HG03045 (cell line): ENCODE results near the gene SLC38A4.
"Not testable (repeated sequence)": the region's sequence is repeated elsewhere in the genome, so short reads cannot be mapped to it uniquely, and the experiment has no call there.

Source experiments
- ATAC-seq: cut with Tn5 transposase; IDR thresholded peaks from one replicate; pipeline ENCODE4 v1.9.1; 2021; ENCODE audit warnings: mild to moderate bottlenecking, moderate library complexity; ENCODE audit not compliant: unreplicated experiment

Gene SLC38A4

GRCh38 chr12:46825591-46826414, at the start of gene SLC38A4:
SLC38A4 (minus strand) TSS chr12:46825997; CDS start chr12:46793071, 32,926 bp downstream.
- no peak for ATAC-seq

- no peak for ATAC-seq
These were observed 49.3 kb upstream of the SLC38A4 start for GRCh38 chr12:46875095-46875494.

- ATAC-seq = no peak
These were observed 48.8 kb upstream of the SLC38A4 start for GRCh38 chr12:46874642-46875041.

- no peak for ATAC-seq
These were observed 46.3 kb upstream of the SLC38A4 start for GRCh38 chr12:46872135-46872534.

- no peak for ATAC-seq
These were observed 39.5 kb upstream of the SLC38A4 start for GRCh38 chr12:46865311-46865710.

GRCh38 chr12:46858368-46858767, 32.6 kb upstream of the SLC38A4 start:
- no peak for ATAC-seq

- ATAC-seq = no peak
These were observed 31.7 kb upstream of the SLC38A4 start for GRCh38 chr12:46857486-46857885.

GRCh38 chr12:46855760-46856159, 30.0 kb upstream of the SLC38A4 start:
- ATAC-seq = no peak

GRCh38 chr12:46854188-46854587, 28.4 kb upstream of the SLC38A4 start:
- not testable (repeated sequence) for ATAC-seq

GRCh38 chr12:46848792-46849191, 23.0 kb upstream of the SLC38A4 start:
- not testable (repeated sequence) for ATAC-seq

- no peak for ATAC-seq
These were observed 21.2 kb upstream of the SLC38A4 start for GRCh38 chr12:46847001-46847400.

- ATAC-seq = no peak
These were observed 18.0 kb upstream of the SLC38A4 start for GRCh38 chr12:46843811-46844210.

GRCh38 chr12:46841891-46842290, 16.1 kb upstream of the SLC38A4 start:
- ATAC-seq = no peak

- ATAC-seq = no peak
These were observed 14.2 kb upstream of the SLC38A4 start for GRCh38 chr12:46839964-46840363.

GRCh38 chr12:46839232-46839631, 13.4 kb upstream of the SLC38A4 start:
- ATAC-seq = no peak

GRCh38 chr12:46835785-46836184, 10.0 kb upstream of the SLC38A4 start:
- no peak for ATAC-seq

GRCh38 chr12:46832130-46832704, 6.4 kb upstream of the SLC38A4 start:
- no peak for ATAC-seq

GRCh38 chr12:46831335-46832129, 5.7 kb upstream of the SLC38A4 start:
- no peak for ATAC-seq

- ATAC-seq = no peak
These were observed 5.0 kb upstream of the SLC38A4 start for GRCh38 chr12:46830731-46831334.

GRCh38 chr12:46824709-46825108, 1.1 kb downstream of the SLC38A4 start:
- no peak for ATAC-seq

- no peak for ATAC-seq
These were observed 7.2 kb downstream of the SLC38A4 start for GRCh38 chr12:46818642-46819041.
